Embryonic facial prominence (tissue), 1 donor: ENCODE results near the gene PLEKHN1.
A peak's percentile ranks its signal among the peaks of the same experiment; 100 is the strongest.
"Not testable (repeated sequence)": the region's sequence is repeated elsewhere in the genome, so short reads cannot be mapped to it uniquely, and the experiment has no call there.

ENCODE experiments used
- DNase-seq: peaks from one replicate; pipeline ENCODE4 v3.0.0-alpha.2; 2016; ENCODE audit errors: extremely low spot score

The PLEKHN1 gene

GRCh38 chr1:943545-944340 is 22.5 kb upstream of the PLEKHN1 start:
- no peak for DNase-seq

GRCh38 chr1:944341-945325 is 21.6 kb upstream of the PLEKHN1 start:
- DNase-seq = no peak

GRCh38 chr1:945688-946556 is 20.4 kb upstream of the PLEKHN1 start:
- no peak for DNase-seq

- DNase-seq = not testable (repeated sequence)
Observed at GRCh38 chr1:946811-947210, 19.5 kb upstream of the PLEKHN1 start.

GRCh38 chr1:947958-948357 is 18.3 kb upstream of the PLEKHN1 start:
- DNase-seq = no peak

- DNase-seq = no peak
Observed at GRCh38 chr1:950268-950667, 16.0 kb upstream of the PLEKHN1 start.

GRCh38 chr1:950881-951280 is 15.4 kb upstream of the PLEKHN1 start:
- DNase-seq = no peak

GRCh38 chr1:951364-951763 is 14.9 kb upstream of the PLEKHN1 start:
- no peak for DNase-seq

GRCh38 chr1:952201-952600 is 14.1 kb upstream of the PLEKHN1 start:
- DNase-seq = no peak

GRCh38 chr1:952603-953002 is 13.7 kb upstream of the PLEKHN1 start:
- no peak for DNase-seq

GRCh38 chr1:953524-954320 is 12.6 kb upstream of the PLEKHN1 start:
- DNase-seq = no peak

- DNase-seq = no peak
Observed at GRCh38 chr1:954927-955326, 11.4 kb upstream of the PLEKHN1 start.

- no peak for DNase-seq
Observed at GRCh38 chr1:955474-955873, 10.8 kb upstream of the PLEKHN1 start.

GRCh38 chr1:956636-957035 is 9.6 kb upstream of the PLEKHN1 start:
- no peak for DNase-seq

GRCh38 chr1:958823-959730 is 7.2 kb upstream of the PLEKHN1 start, which contains the start of gene NOC2L:
Gene NOC2L, minus strand, starts transcription at chr1:959256. Its CDS starts 16 bp downstream, at chr1:959240.
- peak; percentile 76 for DNase-seq

GRCh38 chr1:959731-960362 is 6.4 kb upstream of the PLEKHN1 start:
- no peak for DNase-seq

GRCh38 chr1:960363-961131 is 5.7 kb upstream of the PLEKHN1 start, which contains the start of gene KLHL17:
Gene KLHL17, plus strand, starts transcription at chr1:960584. Its CDS starts 110 bp downstream, at chr1:960694.
- no peak for DNase-seq

GRCh38 chr1:961132-961669 is 5.1 kb upstream of the PLEKHN1 start:
- DNase-seq = no peak
